Coronary artery (tissue), 2 donors: ENCODE results near the gene USP24.

Experiments used
- DNase-seq: peaks from one replicate; pipeline ENCODE4 v3.0.0-alpha.2; 2017; ENCODE audit warnings: low spot score
- H3K27ac ChIP-seq, 2 donors: fragments of 200-600 bp; sonication (generic); one replicate each; pipeline ENCODE4 v1.5.1; 2016 to 2019
- H3K4me3 ChIP-seq: fragments of 200-600 bp; sonication (generic); 2 replicates; pipeline ENCODE4 v1.5.1; 2016; ENCODE audit warnings: mild to moderate bottlenecking, moderate library complexity
- CTCF ChIP-seq: fragments of 200-600 bp; sonication (generic); IDR thresholded peaks from one replicate; pipeline ENCODE4 v1.5.1; 2019; ENCODE audit warnings: antibody characterized with exemption

The USP24 gene

GRCh38 chr1:55052221-55053142 is 162.7 kb downstream of the USP24 start:
- Histone ChIP-seq H3K4me3 (no peak overlapping the region), H3K27ac (no peak overlapping the region)
- TF ChIP-seq CTCF: no peak
- DNase-seq: no peak

GRCh38 chr1:55051621-55052020 is 163.5 kb downstream of the USP24 start:
- no peak for DNase-seq
- Histone ChIP-seq H3K27ac (no peak overlapping the region), H3K4me3 (no peak overlapping the region)
- TF ChIP-seq CTCF: no peak

- Histone ChIP-seq H3K4me3 (no peak overlapping the region), H3K27ac (no peak overlapping the region)
- no peak for TF ChIP-seq CTCF
- DNase-seq: no peak
Measured at GRCh38 chr1:55051169-55051568, 164.0 kb downstream of the USP24 start.

- Histone ChIP-seq H3K27ac (no peak overlapping the region), H3K4me3 (no peak overlapping the region)
- DNase-seq: no peak
- TF ChIP-seq CTCF: no peak
Measured at GRCh38 chr1:55050283-55050682, 164.9 kb downstream of the USP24 start.

- Histone ChIP-seq H3K4me3 (no peak overlapping the region), H3K27ac (no peak overlapping the region)
- no peak for TF ChIP-seq CTCF
- no peak for DNase-seq
Measured at GRCh38 chr1:55049914-55050278, 165.3 kb downstream of the USP24 start.

- no peak overlapping the region for H3K27ac ChIP-seq
- TF ChIP-seq CTCF: no peak
- no peak for DNase-seq
- no peak overlapping the region for H3K4me3 ChIP-seq
Measured at GRCh38 chr1:55049271-55049913, 165.8 kb downstream of the USP24 start.
